NCI-H1436 treated with DMSO at 0.1 percent for 48 hours (cell line): ENCODE data around the gene ARHGAP6.
"Not testable (repeated sequence)": the region's sequence is repeated elsewhere in the genome, so short reads cannot be mapped to it uniquely, and the experiment has no call there.

Experiments
- DNase-seq: peaks from one replicate; lab custom pipeline; 2025; lab: John Stamatoyannopoulos, UW

The ARHGAP6 gene

DNA sequence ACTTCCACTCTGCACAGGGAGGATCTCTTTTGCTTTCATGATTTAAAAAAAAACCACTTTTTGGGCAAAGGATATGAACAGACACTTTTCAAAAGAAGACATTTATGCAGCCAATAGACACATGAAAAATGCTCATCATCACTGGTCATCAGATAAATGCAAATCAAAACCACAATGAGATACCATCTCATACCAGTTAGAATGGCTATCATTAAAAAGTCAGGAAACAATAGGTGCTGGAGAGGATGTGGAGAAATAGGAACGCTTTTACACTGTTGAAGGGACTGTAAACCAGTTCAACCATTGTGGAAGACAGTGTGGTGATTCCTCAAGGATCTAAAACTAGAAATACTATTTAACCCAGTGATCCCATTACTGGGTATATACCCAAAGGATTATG, 87.4 kb downstream of the ARHGAP6 start:
- not testable (repeated sequence) for DNase-seq

DNA sequence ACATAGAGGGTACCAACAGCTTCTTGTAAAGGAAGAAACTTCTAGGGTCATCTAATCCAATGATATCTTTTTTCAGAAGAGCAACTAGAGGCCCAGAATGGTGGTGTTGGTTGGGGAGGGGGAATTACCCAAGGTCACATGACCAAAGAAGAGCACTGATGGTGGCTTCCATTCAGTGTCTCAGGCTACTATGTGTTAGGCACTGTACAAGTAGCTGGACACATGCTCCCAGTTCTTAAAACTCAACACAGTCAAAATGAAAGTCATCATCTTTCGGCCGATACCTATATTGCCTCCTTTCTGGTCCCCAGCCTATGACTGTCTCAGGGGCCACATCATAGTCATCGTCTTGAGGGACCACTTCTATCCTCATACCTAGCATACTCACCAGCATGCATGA, 88.1 kb downstream of the ARHGAP6 start:
- no peak for DNase-seq

DNA sequence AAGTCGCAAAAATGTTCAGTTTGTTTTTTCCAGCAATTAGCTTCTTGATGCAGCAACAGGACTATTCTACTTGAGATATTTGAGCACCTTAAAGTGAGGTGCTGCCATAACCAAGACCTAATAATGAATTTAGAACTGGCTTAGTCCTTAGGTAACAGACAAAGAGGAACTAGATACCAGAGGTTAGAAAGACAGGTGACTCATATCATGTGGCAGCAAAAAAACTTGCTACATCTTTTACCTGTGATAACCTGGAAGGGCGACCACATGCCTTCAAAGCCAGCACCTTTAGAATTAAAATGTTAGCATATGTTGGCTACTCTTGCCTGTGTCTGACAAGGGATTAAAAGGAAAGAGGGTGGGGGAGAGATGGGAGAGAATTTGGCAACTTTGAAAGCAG, 90.4 kb downstream of the ARHGAP6 start:
- no peak for DNase-seq

DNA sequence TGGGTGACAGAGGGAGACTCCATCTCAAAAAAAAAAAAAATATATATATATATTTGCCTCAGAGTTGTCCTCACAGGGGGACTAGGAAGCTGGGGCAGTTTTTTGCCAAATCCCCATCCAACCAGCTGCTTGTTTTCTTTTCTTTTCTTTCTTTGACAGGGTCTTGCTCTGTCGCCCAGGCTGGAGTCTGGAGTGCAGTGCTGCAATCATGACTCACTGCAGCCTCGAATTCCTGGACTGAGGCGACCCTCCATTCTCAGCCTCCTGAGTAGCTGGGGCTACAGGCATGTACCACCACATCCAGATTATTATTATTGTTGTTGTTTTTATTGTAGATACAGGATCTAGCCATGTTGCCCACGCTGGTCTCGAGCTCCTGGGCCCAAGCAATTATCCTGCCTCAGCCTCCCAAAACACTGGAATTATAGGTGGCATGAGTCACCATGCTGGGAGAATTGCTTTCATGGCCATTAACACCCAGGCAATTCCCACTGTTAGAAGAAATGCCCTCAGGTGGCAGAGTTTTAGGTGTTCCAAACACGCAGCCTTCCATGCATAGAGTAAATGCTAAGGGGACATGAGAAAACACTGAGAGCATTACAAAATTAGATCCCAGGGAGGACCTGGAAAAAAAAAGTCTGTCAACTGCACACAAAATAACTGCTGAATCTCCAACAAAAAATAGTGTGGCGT, 98.0 kb downstream of the ARHGAP6 start:
- DNase-seq: no peak

DNA sequence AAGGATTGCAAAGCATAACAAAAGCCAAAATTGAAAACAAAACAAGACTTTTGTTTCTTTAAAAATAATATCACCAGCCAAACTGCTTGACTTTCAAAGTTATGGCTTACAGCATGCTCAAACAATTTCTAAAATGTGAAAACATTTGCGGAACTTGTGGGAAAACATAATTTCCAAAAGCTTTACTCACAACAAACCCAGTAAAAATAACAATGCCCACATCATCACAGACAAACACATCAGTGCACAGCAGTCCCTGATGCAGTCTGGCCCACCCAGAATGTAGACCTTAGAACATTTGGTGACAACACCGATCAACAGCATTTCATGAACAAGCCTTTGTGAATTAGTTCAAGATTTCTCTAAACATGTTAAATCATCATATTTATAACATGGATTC, 98.9 kb downstream of the ARHGAP6 start:
- DNase-seq: no peak

DNA sequence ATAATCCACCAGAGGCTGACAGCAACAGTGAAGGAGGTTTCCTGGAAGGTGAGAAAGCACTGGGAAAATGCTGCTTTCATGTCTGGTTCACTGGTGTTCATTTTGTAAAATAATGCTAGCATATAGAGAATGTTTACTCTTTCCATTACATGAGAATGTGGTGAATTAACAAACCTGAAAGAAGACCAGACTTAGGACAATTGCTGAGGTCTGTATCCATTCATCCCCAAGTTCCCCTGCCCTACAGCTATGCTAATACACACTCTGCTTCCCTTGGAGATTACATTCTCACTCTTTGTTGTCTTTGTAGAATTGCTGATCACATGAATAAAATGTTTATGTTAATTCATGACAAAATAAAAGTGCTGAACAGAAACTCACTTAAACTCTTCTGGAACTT, 99.5 kb downstream of the ARHGAP6 start:
- DNase-seq: no peak

DNA sequence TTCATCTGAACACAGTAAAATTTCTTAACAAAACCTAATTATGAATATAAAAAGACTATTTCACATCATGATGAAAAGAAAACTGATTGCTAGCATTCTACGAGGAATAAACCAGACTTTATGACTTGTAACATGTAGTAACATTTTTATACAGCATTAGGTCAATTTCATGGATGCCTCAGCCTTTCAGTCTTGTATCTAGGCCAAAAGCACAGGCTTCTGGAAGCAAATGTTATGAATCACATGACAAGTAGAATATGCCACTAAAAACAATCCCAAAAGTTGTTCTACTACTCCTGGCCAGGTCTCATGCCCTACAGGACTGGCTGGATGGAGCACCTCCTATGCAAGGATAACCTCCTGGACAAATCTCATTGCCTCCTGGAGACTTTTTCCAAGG, 101.2 kb downstream of the ARHGAP6 start:
- DNase-seq: no peak

DNA sequence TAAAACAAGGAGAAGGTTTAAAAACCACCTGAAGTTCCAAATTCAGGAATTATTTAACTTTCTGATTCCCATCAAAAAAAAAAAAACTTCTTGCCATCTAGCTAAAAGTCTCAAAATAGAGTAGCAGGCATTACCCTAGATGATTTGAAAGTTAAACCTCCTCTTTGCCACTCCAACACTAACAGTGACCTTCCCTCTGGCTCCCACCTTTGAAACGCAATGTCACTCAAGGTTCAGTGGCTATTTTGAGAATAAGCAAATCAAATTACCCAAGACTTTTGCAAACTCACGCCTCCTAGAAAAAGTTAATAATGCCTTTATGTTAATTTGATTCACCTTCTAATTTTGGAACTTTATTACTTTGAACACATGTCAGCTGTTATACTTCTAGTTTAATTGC, 103.2 kb downstream of the ARHGAP6 start:
- no peak for DNase-seq

DNA sequence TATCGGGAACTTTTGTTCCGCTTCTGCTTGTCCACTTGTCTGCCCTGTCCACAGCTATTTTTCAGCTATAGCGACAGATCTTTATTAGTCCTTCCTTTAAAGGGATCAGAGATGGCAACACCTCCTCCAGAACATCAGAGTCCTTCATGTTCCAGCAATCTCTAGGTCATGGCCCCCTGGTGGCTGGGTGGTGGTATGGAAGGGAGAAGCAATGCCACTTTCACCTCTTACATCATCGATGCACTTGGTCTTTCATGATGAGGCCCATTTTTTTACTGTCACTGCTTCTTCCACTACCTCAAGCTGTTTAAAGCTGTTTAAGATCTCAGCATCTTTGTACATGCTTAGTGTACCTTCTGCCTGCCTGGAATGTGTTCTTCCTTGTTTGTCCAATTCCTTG, 106.7 kb downstream of the ARHGAP6 start:
- no peak for DNase-seq

DNA sequence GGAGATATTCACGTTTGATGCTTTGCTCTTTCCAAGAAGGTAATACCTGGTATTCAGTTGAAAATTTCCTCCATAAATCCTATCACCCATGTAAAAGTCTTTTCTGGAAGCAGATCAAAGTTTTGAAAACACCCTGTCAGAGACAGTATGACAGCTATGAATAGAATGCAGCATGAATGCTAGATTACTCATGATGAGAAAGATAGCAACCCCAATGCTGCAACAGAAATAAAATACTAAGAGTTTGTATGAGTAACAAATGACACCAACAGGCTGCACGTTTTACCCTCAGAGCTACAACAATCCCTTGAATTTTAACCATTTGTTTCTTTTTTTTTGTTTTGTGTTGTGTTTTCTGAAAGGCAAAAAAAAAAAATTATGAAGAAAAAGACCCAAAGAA, 108.6 kb downstream of the ARHGAP6 start:
- no peak for DNase-seq

DNA sequence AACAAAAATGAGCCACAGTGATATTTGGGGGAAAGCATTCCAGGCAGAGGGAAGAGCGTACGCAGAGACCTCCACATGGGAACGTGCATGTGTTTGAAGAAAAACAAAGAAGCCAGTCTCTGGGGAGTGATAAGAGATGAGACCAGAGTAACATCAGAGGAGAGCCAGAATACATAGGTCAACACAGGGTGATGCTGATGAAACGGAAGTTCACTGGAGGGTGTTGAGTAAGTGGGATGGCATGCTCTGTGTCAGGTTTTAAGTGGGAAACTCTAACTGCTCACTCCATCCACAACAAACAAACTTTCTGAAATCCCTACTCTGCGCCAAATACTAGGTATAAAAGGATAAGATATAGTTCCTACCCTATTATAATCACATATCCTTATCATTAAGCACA, 110.0 kb downstream of the ARHGAP6 start:
- no peak for DNase-seq

DNA sequence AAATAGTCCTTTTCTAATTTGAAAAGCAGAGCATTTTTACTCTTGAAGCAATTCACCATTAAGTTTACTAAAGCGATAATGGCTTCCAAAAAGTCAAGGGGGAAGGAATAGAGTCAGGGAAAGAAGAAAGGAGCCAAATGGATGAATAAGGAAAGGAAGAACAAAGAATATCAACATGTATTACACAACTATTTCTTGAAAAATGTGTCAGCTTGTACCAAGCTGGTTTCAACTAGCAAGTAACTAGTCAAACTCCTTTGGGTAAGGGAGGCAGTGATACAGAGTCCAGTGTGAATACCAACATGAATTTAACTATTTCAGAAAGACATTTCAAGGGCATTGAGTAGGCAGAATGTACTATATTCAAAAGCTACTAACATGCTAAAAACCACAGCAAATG, 112.1 kb downstream of the ARHGAP6 start:
- no peak for DNase-seq

DNA sequence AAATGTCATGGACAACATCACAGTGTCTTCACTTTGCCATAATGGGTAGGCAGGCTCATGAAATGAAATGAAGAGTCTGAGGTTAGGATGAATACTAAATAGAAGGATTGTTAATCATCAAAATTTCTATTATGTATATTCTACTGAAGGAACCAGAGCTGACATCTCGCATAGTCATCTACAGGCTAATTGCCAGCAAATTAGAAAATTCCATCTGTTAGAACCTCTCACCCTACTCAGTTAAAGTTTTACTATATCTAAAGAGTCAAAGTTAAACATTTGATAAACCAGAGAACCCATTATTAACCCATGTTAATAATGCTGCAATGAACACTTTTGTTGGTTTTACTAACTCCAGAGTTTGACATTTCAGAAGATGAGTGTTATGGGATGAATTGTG, 114.6 kb downstream of the ARHGAP6 start:
- DNase-seq: no peak

DNA sequence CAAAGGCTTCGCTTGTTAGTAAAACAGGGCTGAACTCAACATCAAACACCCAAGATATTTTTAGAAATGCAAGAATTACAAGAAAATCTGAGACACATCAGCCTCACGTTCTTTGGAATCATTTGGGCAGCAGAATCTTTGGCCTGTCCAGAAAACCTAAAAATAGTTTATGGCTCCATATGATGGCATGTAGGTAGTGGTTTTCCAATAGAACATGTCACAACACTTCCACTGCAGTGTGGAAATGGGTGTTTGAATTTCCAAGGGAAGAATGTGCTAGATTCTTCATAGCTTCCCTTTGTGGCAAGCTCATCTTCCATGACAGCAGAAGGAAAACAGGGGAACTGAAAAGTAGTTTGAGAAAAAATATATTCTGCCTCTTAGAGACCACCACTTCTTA, 118.8 kb downstream of the ARHGAP6 start:
- no peak for DNase-seq

DNA sequence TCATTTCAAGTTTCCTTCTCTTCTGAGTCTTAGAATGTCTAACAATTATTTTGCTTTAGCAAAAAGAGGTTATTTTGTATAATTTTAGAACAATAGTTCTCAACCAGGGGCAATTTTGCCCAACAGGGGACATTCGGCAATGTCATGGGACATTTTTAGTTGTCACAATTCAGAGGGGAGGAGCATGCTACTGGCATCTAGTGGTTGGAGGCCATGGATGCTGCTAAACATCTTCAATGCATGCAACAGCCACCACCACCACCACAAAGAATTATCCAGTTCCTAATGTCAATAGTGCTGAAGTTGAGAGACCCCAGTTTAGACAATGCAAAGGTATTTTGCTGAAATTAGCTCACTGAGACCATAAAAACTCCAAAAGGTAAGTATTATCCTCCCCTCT, 122.5 kb downstream of the ARHGAP6 start:
- no peak for DNase-seq

DNA sequence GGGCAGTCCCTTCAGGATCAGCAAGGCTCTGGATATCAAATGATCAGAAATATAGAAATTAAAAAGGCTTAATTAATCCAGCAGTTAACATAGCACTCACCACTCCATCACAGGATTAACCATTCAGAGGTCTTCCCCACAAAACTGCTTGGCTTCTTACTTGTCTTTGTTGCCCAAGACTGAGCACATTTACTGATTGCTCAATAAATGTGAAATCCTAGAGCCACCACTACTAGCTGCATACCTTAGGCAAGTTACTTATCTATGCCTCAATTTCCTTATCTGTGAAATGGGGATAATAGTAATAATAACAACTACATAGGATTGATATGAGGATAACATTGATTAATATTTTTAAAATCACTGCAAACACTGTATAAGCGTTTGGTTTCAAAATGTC, 124.2 kb downstream of the ARHGAP6 start:
- no peak for DNase-seq

DNA sequence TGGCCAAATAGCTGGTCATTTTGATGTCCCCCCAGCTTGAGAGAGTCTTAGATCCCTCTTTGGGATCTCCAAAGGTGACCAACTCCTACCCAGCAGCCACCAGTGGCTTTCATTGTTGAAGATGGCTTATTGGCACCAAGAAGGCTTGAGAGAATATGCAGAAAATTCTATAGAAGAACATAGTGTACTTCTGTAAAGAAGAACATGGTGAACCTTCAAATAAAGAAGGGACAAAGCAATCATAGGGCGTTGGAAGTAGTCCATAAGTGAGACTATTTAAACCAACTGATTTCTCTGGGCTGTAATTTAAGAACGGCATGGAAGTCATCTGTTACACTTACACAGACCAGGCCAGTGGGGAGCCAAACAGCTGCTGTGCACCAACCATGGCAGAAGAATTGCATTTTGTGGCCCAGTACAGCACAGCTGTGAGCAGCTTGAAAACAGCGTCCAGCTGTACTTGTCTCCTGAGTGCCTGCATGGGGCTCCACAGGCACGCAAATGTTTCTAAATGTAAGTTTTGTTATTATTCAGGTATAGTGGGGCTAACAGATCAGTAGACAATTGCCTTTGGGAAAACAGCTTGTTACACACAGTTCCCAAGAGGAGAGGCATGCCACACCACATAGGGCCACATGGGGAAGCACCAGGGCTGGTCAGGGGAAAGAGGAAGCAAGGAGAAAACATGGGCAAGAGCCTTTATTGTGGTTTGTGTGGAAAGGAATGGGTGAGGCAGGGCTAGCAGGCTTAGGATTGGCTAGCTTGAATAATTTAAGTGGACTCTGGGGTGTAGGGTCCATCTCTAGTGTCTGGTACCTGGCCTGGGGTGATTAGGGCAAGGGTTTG, 125.0 kb downstream of the ARHGAP6 start:
- DNase-seq: no peak

DNA sequence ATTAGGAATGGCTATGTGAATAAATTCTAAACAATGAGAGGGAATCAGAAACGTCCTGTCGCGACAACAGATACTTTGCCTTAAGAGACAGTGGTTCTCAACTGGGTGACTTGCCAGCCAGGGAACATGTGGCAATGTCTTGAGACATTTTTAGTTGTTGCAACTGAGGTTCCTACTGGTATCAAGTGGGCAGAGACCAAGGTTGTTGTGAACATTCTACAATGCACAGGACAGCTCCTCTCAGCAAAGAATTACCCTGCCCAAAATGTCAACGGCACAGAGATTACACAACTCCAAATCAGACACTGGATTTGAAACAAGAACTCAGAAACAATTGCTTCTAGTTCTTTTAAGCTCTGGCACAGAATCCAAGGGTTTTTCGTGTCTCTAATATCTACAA, 128.6 kb downstream of the ARHGAP6 start:
- DNase-seq: no peak

DNA sequence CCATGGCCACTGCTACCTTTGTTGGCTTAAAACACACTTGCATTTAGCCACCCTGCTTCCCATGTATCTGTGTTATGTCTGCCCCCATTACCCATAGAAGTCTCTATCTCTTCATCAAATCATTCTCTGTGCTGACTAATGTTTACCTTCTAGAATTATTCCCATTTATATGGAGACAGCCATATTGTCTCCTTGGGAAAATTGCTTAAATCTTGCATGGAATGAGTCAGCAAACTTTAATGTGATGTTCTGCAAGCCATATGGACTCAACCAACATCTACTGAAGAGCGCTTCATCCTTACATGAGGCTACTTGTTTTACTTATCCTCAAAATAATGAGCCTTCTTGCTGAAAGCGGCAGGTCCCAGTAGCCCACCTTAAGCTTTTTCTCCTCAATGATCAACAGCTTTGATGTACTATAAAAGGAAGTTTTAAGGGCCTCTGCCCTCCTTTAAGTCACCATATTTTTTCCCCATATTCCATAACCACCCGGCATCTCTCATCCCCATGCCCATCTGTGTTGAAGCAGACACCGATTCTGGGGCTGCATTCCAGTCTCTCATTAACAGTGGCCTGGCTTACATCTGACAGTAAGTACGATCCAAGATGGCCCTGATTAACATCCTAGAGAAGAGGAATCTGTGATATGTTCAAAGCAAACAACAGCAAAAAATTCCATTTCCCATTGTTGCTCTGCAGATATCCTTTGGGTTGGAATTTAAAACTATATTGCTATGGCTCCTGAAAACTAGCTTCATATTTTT, 130.4 kb downstream of the ARHGAP6 start:
- no peak for DNase-seq

DNA sequence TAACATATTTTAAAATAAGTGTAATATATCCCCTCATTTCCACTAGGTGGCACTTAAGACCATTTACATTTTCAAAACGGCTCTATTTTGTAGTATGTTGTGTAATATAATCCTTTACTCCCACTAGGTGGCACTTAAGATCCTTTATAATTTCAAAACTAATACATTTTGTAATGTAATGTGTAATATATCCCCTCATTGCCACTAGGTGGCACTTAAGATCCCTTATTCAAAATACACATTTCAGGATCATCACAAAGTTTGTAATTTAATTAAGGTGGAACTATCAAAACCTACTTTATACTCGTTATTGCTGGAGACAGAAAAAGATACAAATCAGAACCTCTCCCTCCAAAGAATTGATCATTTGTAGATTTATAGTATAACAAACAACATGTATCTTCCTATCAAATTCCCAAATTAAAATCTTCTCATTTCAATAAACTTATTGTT, 132.5 kb downstream of the ARHGAP6 start:
- DNase-seq: peak; percentile 64

DNA sequence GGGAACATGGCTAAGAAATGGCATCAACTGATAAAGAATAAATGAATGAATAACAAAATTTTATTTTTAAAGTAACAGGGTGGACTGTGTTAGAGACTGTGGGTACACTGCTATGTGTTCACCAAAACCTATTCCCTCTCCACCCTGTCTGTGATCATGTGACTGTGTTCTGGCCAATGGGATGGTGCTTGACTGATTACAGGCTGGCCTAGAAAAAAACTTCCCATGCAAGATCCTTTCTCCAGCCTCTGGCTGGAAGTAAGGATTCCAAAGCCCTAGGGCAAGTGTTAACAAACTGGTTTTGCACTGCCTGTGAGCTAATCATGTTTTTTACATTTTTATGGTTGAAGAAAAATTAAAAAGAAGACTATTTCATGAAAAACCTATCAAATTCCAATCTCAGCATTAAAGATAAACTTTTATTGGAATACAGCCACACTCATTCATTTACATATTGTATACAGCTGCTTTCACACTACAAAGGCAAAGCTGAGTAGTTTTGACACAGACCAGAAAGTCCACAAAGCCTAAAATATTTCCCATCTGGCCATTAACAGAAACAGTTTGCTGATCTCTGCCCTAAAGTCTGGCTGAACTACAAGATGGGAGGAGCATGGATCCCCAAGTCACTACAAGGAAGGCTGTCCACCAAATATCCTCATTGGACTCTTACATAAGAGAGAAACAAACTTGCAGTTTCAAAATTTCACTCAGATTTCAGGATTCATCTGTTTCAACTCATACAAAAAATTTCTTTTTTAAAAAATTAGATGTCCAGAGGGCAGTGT, 133.2 kb downstream of the ARHGAP6 start:
- no peak for DNase-seq

DNA sequence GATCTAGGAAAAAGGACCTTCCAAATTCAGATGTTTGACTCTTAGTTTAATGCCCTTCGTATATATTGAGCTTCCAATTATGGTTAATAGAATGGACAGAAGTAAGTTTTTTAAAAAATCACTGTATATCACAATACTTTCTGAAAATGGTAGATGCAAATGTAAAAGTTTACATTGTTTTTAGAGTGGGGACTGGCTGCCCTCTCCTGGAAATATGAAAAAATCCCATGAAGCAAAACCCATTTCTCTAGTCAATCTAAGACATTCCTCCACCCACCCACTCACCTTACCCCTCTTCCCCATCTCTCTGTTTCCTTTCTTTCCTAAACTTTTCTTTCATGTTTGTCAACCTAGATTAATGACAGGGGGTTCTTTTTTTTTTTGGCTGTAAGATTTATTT, 134.5 kb downstream of the ARHGAP6 start:
- no peak for DNase-seq
